HUES64 (cell line): ENCODE results near the gene MOG.
A peak's percentile ranks its signal among the peaks of the same experiment; 100 is the strongest.
"Not testable (repeated sequence)": the region's sequence is repeated elsewhere in the genome, so short reads cannot be mapped to it uniquely, and the experiment has no call there.

Source experiments
- H3K27ac ChIP-seq: 2 replicates; pipeline ENCODE4 v1.7.0; 2013; ENCODE audit warnings: low read depth, low read length, inconsistent platforms
- H3K27me3 ChIP-seq: 2 replicates; pipeline ENCODE4 v1.6.1; 2013; ENCODE audit warnings: mild to moderate bottlenecking, low read length; ENCODE audit not compliant: insufficient read depth
- H3K36me3 ChIP-seq: 2 replicates; pipeline ENCODE4 v1.6.1; 2013; ENCODE audit warnings: mild to moderate bottlenecking, low read length; ENCODE audit not compliant: insufficient read depth
- H3K4me1 ChIP-seq: 2 replicates; pipeline ENCODE4 v1.6.1; 2013; ENCODE audit warnings: mild to moderate bottlenecking, low read length, moderate library complexity; ENCODE audit not compliant: insufficient read depth
- H3K4me3 ChIP-seq: 2 replicates; pipeline ENCODE4 v1.5.1; 2013; ENCODE audit warnings: mild to moderate bottlenecking, low read length, moderate library complexity
- H3K9ac ChIP-seq: 2 replicates; pipeline ENCODE4 v1.6.1; 2013; ENCODE audit warnings: mild to moderate bottlenecking, low read depth, low read length
- H3K9me3 ChIP-seq: 2 replicates; pipeline ENCODE4 v1.6.1; 2013; ENCODE audit warnings: low read depth, low read length; ENCODE audit not compliant: insufficient read depth
- WGBS: fragments of 150-250, 120-280 bp; methylation state at CpG from one replicate; pipeline ENCODE4 v1.1.7; 2013; ENCODE audit warnings: missing lambda C conversion rate; 5-methylcytosine and 5-hydroxymethylcytosine counted together

The MOG gene

GRCh38 chr6:29641430-29642148 is 15.3 kb upstream of the MOG start:
- Histone ChIP-seq H3K36me3 (no peaks in the 10 kb centered on the region), H3K4me1 (peaks cover 22% of the 10 kb centered on the region), H3K4me3 (no peak overlapping the region), H3K9me3 (no peaks in the 10 kb centered on the region), H3K27me3 (no peaks in the 10 kb centered on the region), H3K9ac (no peak overlapping the region), H3K27ac (no peak overlapping the region)
- 47% methylated on average over 3 of the region's 3 CpGs for WGBS

DNA sequence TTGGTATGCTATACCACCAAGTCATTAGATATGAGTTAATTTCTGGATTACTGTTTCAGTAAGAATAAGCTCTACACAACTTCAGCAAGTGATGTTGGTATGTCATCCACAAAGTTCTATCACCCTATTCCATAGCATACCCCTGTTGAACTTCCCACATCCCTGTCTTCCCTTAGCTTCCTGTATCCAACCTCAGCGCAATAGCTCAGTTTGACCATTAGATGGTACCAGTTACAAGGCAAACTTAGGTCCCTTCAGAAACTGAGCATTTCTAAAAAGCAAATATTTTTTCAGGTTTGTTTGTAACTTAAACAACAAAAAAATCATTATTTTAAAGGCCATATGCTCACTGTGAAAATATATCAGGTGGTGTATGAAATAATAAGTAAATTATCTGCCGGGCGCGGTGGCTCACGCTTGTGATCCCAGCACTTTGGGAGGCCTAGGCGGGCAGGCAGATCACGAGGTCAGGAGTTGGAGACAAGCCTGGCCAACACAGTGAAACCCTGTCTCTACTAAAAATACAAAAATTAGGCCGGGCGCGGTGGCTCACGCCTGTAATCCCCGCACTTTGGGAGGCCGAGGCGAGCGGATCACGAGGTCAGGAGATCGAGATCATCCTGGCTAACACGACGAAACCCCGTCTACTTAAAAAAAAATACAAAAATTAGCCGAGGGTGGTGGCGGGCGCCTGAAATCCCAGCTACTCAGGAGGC is 8.8 kb upstream of the MOG start:
- H3K27me3 ChIP-seq: no peaks in the 10 kb centered on the region
- no peaks in the 10 kb centered on the region for H3K9me3 ChIP-seq
- WGBS: 90% methylated on average over 23 of the region's 23 CpGs
- no peak overlapping the region for H3K9ac ChIP-seq
- H3K27ac ChIP-seq: no peak overlapping the region
- peaks cover 17% of the 10 kb centered on the region; the same call in 1 of the 2 replicates for H3K4me1 ChIP-seq
- no peaks in the 10 kb centered on the region for H3K36me3 ChIP-seq
- H3K4me3 ChIP-seq: no peak overlapping the region

DNA sequence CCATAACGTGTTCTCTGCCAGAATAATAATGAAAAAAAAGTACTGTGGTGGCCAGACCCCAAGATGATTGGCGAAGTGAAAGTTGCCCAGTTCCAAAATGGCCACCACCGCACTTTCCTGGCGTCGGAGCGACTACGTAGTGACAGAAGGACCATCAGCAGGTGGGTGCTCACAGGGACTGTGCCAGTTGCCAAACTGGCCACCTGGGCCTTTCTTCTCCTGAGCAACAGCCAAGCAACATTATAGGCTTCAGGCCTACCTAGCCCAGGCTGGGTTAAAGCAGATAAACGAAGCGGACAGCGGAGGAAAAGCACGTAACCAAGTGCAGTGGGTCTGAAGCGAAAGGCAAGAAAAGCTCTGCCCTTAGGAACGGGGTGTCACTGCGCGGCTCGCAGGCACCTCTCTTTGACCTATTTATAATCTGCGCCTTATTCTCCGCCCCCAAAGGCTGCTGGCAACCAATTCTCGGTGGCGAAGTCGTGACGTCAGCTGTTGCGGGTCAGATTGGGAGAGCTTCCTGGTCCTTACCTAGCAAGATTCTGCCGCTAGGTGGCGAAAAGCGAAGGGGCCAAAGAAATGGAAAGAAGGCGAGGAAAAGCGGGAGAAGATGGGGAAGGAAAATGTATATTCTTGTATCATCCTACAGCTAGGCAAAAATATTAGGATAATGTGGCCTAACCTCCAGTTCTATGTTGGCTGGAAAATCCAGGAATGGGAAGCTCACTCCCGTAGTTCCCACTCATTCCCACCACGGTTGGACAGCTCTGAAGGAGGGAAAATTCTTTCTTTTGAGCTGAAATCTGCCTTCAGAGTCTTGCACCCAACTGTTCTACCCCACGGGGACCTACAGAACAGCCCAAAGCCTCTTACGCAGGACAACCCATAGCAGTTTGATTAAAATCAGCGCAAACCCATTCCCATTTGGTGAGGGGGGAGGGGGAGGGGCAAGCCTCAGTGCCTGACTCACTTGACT is 6.9 kb upstream of the MOG start:
- Histone ChIP-seq H3K9me3 (no peaks in the 10 kb centered on the region), H3K9ac (peak overlapping the region; percentile 45), H3K27me3 (no peaks in the 10 kb centered on the region), H3K27ac (peak overlapping the region; percentile 83; the same call in 1 of the 2 replicates), H3K36me3 (no peaks in the 10 kb centered on the region), H3K4me3 (peak overlapping the region; percentile 60), H3K4me1 (peaks cover 25% of the 10 kb centered on the region)
- WGBS: 9% methylated on average over 33 of the region's 33 CpGs

DNA sequence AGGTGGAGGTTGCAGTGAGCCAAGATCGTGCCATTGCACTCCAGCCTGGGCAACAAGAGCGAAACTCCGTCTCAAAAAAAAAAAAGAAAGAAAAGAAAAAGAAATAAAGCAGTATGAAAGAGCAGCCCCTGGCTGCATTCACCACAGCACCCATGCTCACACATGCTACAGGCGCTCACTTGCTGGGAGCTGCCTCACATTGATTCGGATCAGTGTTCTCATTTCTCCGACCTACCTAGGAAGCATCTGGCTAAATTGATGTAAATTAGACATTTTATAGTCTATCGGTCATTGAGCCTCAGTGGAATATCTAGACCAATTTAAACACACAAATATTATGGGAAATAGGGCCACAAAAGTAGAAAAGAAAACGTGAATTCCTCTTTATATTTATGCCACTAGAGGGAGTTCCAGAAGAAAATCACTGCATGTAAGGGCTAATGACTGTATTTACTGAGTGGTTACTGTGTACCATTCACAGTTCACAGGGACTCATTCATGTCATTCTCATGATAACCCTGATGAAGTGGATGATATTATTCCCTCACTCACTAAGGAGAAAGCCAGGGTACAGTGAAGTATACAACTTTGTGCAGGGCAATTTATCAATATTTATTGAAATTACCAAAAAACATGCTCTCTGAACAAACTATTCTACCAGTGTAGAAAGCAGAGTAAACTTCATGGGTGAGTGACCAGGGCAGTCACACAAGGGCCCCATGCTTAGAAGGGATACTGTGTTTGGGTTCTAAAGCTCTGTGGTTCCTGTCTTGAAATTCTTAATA is 5.3 kb upstream of the MOG start:
- H3K27ac ChIP-seq: no peak overlapping the region; the same call in 1 of the 2 replicates
- H3K9me3 ChIP-seq: no peaks in the 10 kb centered on the region
- H3K27me3 ChIP-seq: no peaks in the 10 kb centered on the region
- H3K4me3 ChIP-seq: no peak overlapping the region
- H3K4me1 ChIP-seq: peaks cover 38% of the 10 kb centered on the region
- no peak overlapping the region for H3K9ac ChIP-seq
- WGBS: 88% methylated on average over 4 of the region's 8 CpGs
- H3K36me3 ChIP-seq: no peaks in the 10 kb centered on the region

DNA sequence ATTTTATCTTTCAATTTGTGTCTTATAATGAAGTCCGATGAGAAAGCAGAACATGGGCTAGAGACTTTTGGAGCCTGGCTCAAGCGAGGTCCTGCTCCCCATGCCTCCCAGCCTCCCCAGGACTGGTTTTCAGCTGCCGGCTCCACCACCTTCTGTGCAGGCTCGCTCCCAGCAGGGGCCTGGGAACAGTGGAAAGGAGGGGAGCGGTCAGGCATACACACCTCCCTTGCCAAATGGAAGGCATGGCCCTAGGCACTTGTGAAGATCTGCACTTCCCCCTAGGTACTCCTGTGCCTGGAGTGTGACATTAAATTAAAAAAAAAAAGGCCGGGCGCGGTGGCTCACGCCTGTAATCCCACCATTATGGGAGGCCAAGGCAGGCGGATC is 4.7 kb upstream of the MOG start:
- WGBS: 82% methylated on average over 10 of the region's 10 CpGs
- no peaks in the 10 kb centered on the region for H3K9me3 ChIP-seq
- H3K9ac ChIP-seq: no peak overlapping the region
- H3K27me3 ChIP-seq: no peaks in the 10 kb centered on the region
- H3K36me3 ChIP-seq: no peaks in the 10 kb centered on the region
- no peak overlapping the region; the same call in 1 of the 2 replicates for H3K27ac ChIP-seq
- no peak overlapping the region for H3K4me3 ChIP-seq
- H3K4me1 ChIP-seq: peaks cover 39% of the 10 kb centered on the region

- H3K27me3 ChIP-seq: no peaks in the 10 kb centered on the region
- H3K36me3 ChIP-seq: no peaks in the 10 kb centered on the region
- H3K9me3 ChIP-seq: no peaks in the 10 kb centered on the region
- H3K27ac ChIP-seq: no peak overlapping the region
- WGBS: 15% methylated on average over 7 of the region's 8 CpGs
- H3K4me1 ChIP-seq: peaks cover 38% of the 10 kb centered on the region
- H3K4me3 ChIP-seq: no peak overlapping the region
- no peak overlapping the region for H3K9ac ChIP-seq
These were observed 3.3 kb upstream of the MOG start for GRCh38 chr6:29653452-29654038.

DNA sequence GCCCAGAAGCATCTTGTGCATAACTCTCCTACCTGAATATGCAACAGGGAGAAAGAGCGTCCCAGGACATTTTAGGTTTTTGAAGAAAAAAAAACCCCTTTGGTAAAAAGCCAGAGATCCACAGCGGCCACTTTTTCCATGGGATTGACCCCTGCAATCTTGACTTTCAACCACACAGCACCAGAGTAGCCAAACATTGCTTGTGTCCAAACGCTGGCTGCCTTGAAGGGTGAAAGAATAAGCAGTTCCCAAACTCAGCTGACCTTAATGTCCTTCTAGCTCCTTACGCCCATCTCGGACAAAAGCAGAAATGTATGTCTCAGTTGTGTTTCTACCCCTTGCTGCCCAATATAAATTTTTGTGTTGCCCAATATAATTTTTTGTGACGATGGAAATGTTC is 1.2 kb upstream of the MOG start:
- H3K27ac ChIP-seq: no peak overlapping the region
- no peak overlapping the region for H3K9ac ChIP-seq
- H3K4me3 ChIP-seq: no peak overlapping the region
- WGBS: 84% methylated on average over 6 of the region's 6 CpGs
- no peaks in the 10 kb centered on the region for H3K36me3 ChIP-seq
- no peaks in the 10 kb centered on the region for H3K27me3 ChIP-seq
- H3K9me3 ChIP-seq: no peaks in the 10 kb centered on the region
- peaks cover 31% of the 10 kb centered on the region for H3K4me1 ChIP-seq

- Histone ChIP-seq H3K36me3 (no peaks in the 10 kb centered on the region), H3K4me1 (peaks cover 36% of the 10 kb centered on the region), H3K27ac (no peak overlapping the region), H3K27me3 (no peaks in the 10 kb centered on the region), H3K9me3 (no peaks in the 10 kb centered on the region), H3K9ac (no peak overlapping the region), H3K4me3 (no peak overlapping the region)
- 80% methylated on average over 2 of the region's 2 CpGs for WGBS
These were observed 735 bp upstream of the MOG start for GRCh38 chr6:29656157-29656556.

DNA sequence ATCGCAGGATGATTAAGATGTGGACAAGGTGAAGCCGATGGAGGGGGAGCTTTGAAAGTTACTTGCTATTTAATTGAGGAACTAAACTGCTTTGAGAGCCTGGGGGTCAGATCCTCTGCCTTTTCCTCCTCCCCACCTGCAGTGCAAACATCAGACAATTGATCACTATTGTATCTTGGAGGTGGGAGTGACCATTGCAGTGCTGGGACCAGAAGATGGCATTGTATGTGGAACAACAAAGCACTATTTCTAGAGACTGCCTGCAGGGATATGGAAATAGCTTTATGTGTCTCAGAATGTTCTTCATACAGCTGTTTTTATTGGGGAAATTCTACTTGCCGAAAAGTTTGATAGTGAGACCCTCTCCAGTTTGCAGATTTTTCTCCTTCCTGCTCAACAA is 4.2 kb downstream of the MOG start:
- WGBS: 71% methylated on average over 3 of the region's 3 CpGs

DNA sequence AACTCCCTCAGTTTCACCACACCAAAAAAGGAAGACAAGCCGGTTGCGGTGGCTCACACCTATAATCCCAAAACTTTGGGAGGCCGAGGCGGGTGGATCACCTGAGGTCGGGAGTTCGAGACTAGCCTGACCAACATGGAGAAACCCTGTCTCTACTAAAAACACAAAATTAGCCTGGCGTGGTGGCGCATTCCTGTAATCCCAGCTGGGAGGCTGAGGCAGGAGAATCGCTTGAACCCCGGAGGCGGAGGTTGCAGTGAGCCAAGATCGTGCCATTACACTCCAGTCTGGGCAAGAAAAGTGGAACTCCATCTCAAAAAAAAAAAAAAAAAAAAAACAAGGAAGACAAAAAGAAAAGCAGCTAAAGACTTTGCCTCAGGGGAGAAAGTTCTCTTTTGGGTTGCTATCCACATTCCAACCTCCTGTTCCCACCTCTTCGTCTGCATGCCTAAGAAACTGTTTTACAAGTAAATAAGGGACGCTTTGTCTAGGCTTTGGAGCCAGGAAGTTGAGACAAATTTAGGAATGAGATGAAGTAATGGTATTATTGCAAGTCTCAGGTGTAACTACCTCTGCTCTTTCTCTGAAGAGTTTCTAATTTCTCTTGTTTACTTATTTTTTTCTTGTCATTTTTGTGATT is 4.7 kb downstream of the MOG start:
- H3K27ac ChIP-seq: peak overlapping the region; percentile 93

More for the DNA sequence above, 4.2 kb downstream of the MOG start:
- Histone ChIP-seq H3K9ac (peak overlapping the region; percentile 42), H3K36me3 (no peaks in the 10 kb centered on the region), H3K4me3 (no peak overlapping the region), H3K27me3 (no peaks in the 10 kb centered on the region), H3K27ac (peak overlapping the region; percentile 93), H3K9me3 (no peaks in the 10 kb centered on the region), H3K4me1 (peaks cover 38% of the 10 kb centered on the region)

More for the DNA sequence above, 4.7 kb downstream of the MOG start:
- not testable (repeated sequence) for H3K36me3 ChIP-seq, H3K9me3 ChIP-seq, H3K27me3 ChIP-seq, H3K4me3 ChIP-seq
- WGBS: 11% methylated on average over 14 of the region's 14 CpGs
- Histone ChIP-seq H3K9ac (peak overlapping the region; percentile 50), H3K4me1 (peaks cover 40% of the 10 kb centered on the region)
